PC-3 (cell line): ENCODE data around the gene CCDC93.

Source experiments
- EZH2 ChIP-seq: fragments of 300-600 bp; sonication (generic); IDR thresholded peaks from one replicate; pipeline ENCODE4 v1.6.1; 2017; ENCODE audit warnings: antibody characterized with exemption, mild to moderate bottlenecking, low read length; ENCODE audit not compliant: unreplicated experiment
- TF ChIP-seq, protein P1 (sequence below): fragments of 300-600 bp; sonication (generic); conservative IDR thresholded peaks from 2 replicates; pipeline ENCODE4 v1.5.1; 2017; ENCODE audit warnings: antibody characterized with exemption, low read depth, mild to moderate bottlenecking, low read length

DNA sequence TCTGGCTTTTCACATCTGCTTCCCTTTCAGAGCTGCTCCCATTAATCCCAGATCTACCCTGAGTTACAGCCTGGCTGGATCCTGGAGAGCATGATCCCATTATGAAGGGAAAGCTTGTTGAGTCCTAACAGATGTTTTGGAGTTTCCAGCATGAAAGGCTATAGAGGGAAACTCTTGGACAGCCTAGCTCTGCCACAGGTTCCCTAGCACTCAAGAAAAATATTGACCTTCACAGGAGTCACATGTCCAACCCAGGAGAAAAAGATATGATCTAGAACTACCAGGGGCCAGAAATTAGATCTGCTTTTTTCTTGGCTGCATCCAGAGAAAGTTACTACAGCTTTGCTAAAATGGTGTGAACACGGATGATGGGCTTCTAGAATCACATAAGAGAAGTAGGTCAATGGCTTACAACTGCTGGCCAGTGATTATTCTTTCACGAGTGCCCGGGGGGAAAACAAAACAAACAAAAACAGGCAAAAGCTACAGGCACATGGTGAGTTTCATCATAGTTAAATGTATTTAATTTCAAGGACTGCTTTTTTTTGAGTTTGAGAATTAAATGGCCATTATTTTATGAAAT lies 15.9 kb downstream of the CCDC93 start:
- TF ChIP-seq, protein P1, sequence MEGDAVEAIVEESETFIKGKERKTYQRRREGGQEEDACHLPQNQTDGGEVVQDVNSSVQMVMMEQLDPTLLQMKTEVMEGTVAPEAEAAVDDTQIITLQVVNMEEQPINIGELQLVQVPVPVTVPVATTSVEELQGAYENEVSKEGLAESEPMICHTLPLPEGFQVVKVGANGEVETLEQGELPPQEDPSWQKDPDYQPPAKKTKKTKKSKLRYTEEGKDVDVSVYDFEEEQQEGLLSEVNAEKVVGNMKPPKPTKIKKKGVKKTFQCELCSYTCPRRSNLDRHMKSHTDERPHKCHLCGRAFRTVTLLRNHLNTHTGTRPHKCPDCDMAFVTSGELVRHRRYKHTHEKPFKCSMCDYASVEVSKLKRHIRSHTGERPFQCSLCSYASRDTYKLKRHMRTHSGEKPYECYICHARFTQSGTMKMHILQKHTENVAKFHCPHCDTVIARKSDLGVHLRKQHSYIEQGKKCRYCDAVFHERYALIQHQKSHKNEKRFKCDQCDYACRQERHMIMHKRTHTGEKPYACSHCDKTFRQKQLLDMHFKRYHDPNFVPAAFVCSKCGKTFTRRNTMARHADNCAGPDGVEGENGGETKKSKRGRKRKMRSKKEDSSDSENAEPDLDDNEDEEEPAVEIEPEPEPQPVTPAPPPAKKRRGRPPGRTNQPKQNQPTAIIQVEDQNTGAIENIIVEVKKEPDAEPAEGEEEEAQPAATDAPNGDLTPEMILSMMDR: no peak
- no peak for TF ChIP-seq EZH2
